Activated T-cell treated with anti-CD3 and anti-CD28 coated beads, Interleukin-2, amount 50 U/mL, for 48 hours (primary cell): Measurements from ENCODE around the gene C11orf98.
"Not testable (repeated sequence)": the region's sequence is repeated elsewhere in the genome, so short reads cannot be mapped to it uniquely, and the experiment has no call there.

Source experiments
- DNase-seq, 2 experiments: peaks; one replicate each; pipeline ENCODE4 v3.0.0-alpha.2; 2020

Gene C11orf98

DNA sequence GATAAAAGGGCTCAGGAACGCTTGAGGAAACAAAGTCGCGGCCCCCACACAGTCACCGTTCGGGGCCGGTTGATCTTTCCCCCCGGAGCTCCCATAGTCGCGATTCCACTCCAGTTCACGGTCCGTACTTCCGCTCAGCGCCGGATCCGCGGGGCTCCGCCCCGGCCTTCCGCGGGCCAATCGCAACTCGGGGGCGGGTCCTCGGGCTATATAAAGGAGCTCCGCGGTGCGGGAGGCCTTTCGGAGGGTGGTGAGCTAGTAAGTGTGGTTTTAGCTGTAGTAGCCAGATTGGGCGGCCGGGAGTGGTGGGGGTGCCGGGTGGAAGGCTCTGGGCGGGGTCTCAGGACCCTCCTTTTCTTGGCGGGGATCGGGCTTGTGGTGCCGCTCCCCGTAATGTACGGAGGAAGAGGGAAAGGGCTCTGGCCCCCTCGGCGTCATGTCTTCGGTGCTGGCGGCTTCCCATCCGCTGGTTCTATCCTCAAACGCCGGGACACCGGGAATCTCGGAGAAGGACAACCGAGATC is at the start of gene C11orf98, which contains the start of gene CSKMT:
Gene C11orf98 (minus strand): TSS at position 136 of the 524 bp plus-strand sequence. CDS start 41 bp downstream, at position 95.
Gene CSKMT (plus strand): TSS at position 238 of the 524 bp plus-strand sequence. CDS start 568 bp downstream, outside the sequence.
- DNase-seq = peak; percentile 99

DNA sequence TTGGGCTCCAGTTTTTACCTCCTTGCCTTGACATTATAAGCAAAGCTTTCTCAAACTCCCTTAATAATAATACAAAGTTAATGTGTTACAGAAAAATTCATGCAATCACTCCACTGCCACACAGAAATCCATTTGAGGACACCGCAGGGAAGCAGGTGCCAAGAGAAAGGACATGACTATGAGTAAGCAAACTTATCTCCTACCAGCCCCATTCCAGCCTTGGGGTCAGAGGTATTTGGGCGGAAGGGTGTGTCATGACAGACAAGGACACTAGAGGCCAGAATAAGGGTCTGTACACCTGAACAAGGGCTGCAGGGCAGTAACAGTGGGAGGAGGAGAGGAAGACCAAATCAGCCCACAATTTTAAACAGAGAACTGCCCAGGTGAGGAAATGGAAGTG is 48.3 kb upstream of the C11orf98 start:
- DNase-seq = no peak

DNA sequence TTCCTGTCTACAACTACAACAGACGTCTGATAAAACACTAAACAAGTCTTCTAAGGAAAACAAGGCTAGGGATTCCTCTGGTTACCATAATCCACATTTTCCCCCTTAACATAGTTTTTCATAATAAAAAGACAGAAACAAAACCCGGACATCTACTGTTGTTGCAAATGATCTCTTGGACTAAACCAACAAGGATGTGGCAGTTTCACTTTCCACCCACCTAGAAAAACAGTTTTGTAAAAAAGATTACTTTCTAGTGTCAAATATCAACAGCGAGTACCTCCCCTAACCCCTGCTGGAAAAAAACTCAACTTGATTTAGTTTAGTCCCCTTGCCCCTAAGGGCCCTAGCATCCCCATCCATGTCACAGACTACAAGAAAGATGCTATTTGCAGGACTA is 47.9 kb upstream of the C11orf98 start:
- no peak for DNase-seq

DNA sequence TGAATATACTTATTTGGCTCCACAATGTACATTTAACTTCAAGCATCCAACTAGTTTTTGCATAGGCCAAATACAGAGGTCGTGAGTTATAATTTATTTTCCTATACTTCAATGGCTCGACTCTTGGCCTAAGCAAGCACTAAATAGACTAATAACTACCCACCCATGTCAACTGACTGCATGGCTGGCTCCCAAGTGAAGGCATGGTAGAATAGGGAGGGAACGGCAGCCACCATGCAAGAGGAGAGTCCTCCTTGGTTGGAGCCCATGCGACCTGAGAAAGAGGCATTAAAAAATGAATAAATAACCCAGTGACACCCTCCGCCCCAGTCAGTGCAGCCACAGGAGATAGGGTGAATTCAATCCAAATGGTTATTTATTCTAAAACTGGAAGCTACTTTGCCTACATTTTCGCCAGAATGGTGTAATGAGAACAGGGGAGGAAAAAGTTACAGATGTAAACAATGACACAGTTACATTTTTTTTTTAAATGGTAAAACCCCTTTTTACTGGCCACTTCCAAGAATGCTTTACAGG is 47.3 kb upstream of the C11orf98 start:
- no peak for DNase-seq

DNA sequence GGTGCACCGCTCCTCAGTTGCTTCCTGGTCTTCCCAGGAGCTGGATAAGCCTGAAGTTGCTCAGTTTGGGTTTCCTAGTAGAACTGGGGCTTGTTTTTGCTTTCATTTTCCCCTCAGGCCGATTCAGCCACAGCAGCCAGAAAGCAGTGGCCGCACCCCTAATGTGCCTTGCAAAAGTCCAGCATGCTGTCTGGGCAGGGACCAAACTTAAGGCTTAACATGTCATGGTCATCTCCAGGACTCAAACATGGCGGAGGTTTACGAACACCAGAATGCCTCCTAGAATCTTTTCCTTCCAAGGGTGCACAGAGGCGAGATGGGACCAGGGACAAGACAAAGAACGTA is 45.0 kb upstream of the C11orf98 start:
- peak in 1 of 2 experiments; percentile 62 for DNase-seq

DNA sequence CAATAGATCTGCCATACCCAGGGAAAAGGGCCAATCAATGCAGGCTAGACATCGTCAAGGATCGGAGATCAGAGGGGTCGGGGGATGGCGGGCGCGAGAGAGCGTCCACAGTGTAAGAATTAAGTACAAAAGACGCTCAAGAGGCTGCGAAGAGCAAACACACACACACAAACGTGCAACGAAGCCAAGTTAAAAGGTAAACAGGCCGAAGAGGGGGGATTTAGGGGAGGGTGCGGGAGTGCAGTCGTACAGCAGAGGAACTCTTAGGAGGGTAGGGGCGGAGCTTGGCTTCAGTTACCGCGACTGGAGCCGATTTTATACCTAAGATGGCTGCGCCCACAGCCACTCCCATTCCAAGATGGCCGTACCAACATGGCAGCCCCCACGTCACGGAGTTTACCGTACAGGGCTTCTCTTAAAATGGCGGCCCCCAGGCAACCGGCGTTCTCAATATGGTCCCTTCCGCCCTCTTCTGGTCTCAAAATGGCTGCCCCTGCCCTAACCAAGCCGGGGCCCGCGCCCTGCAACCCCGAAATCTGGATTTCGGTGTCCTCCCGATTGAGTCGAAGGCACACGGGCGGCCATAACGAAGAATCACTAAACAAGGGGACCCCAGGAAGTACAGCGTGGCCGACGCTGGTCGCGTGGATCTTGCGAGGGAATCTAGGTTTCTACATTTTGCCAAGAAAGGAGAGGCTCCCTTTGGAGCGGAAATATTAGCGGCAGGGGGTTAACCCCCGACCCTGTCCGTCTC is 44.4 kb upstream of the C11orf98 start:
- peak; percentile 95 to 96 for DNase-seq

DNA sequence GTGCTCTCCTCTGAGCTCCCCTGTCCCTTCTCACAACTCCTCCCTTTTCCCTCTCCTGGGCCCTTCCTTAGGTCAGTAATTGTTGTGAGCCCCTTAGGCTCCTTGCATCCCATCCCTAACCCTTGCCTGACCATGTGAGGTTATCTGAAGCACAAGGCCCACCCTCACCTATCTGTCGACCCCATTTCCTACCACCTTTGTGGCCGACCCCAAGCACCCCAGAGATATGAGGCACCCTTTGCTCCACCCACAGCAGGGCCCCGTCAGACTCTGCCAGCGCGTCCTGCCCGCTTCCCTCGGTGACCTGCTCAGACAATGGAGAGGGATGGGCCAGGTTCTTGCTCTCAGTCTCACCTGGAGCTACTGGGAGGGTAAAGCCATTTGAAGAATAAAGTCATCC is 43.8 kb upstream of the C11orf98 start:
- DNase-seq = peak; percentile 68 to 69

DNA sequence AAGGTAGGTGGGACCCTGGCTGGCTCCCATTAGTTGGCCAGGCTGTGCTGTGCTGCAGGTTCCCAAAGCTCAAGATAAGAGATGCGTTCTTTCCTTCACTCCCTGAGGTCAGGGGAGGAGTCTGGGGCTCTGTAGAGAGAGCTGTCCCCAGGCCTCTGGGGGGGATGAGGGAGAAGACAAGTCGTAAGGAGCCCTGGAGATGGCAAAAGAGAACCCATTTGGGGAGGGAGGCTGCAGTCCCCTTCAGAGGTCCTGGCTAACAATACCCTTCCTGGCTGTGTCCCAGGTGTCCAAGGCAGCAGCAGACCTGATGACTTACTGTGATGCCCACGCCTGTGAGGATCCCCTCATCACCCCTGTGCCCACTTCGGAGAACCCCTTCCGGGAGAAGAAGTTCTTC is 43.4 kb upstream of the C11orf98 start:
- peak in 1 of 2 experiments; percentile 36 for DNase-seq

DNA sequence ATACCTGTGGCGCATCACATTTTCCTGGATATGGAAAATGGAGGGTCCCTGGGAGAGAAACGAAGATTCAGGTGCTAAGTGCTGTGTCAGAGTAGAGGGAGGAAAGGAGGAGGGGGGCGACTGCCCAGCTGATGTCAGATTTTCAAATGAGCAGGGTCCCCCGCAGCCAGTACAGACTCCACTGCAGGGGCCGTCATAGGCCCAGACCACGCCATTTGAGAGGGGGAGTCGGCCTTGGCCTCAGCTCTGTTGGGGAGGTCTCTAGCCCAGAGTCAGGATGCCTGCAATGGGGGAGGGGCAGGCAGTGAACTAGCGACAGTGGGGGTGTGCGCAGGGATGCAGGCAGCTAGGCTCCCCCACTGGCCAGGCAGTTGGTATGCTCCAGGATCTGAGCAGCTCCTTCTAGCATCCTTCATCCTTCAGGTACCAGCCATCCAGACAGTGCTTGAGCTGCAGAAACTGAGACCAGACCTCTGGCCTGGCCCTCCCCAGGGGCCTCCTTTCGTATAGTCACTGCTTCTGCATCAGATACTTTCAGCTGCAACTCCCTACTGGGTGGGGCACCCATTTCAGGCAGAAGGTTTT is 42.4 kb upstream of the C11orf98 start, which contains the start of the genes BSCL2 and GNG3:
Gene BSCL2 (minus strand): TSS at position 148 of the 585 bp plus-strand sequence. CDS start 229 bp downstream, outside the sequence.
Gene GNG3 (plus strand): TSS at position 400 of the 585 bp plus-strand sequence. CDS start 620 bp downstream, outside the sequence.
- no peak for DNase-seq

DNA sequence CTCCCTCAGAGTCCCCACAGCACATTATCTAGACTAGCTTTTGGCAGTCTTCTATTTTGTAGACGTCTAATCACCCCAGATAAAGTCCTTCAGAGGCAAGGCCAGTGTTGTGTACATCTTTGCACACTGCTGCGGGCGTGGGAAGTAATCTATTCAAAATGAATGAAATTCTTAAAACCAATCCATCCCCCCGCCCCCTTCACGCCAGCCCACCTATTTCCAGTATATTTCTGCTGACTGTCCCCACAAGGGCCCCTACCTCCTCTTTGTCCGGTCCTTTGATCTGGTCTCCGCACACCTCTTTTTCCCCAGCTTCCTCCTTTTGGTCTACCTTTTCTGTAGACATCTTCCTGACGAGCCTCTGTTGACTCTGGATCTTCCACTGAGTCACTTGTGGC is 41.8 kb upstream of the C11orf98 start:
- no peak for DNase-seq

DNA sequence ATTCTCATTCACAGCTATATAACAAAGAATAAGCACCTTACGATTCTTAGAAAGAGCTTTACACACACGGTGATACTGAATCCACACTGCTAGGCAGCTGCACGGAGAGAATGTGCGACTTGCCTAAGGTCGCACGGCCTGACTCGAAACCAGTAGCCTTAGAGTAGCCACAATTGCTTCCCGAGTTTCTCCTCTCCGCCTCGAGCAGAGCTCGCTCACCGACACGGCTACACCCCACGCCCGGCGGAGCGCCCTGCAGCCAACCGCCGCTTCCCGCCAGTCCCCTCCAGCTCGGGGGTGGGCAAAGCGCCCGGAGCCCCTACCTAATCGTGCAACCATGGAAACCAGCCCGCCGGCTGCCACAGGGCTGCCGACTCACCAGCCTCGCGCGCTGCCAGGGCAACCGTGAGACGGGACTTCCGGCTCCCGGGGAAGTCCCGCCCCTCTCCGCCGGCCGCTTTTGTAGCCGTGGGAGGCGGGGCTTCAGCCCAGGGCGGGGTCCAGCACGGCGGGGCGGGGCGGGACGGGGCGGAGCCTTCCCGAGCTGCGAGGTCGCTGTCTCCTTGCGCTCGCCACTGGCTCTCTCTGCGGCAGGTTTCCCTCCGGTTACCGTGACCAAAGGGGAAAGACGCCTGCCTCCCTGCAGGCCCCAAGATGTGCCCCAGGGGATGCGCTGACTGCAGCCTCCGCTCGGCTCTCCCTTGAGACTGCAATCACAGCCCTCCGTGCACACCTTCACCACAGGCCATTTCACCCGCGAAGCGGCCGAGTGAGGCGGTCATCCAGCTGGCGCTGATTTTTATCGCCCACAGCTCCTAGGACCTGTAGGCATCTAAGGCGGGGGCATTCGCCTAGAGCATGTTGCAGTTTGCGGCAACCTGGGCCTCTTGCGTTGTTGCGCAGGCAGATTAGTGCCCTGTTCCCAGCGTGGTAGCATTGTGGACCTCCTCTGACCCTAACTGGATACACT is 41.2 kb upstream of the C11orf98 start:
- peak; percentile 93 to 95 for DNase-seq

DNA sequence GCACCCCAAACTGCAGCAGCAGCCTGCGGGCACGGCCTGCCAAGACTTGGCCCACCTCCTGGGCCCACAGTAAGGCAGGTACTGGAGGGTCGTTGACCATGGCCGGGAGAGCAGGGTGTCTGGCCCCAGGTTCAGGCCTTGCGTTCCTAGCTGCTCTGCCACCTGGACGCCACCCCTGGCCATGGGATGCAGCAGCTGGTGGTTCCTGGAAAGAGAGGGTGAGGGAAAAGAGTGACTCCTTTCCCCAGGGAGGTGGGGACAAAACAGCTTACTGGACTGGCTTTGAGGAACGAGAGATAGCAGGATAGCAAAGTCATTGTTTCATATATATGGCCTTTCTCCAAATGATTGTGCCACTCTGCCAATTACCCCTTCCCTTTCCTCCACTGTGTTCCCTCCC is 40.4 kb upstream of the C11orf98 start:
- no peak for DNase-seq

DNA sequence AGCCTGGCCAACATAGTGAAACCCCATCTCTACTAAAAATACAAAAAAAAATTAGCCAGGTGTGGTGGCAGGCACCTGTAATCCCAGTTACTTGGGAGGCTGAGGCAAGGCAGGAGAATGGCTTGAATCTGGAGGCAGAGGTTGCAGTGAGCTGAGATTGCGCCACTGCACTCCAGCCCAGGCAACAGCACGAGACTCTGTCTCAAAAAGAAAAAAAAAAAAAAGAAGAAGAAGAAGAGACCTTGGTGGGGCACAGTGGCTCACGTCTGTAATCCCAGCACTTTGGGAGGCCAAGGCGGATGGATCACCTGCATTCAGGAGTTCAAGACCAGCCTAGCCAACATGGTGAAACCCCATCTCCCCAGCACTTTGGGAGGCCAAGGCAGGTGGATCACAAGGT is 38.9 kb upstream of the C11orf98 start:
- DNase-seq = not testable (repeated sequence)

DNA sequence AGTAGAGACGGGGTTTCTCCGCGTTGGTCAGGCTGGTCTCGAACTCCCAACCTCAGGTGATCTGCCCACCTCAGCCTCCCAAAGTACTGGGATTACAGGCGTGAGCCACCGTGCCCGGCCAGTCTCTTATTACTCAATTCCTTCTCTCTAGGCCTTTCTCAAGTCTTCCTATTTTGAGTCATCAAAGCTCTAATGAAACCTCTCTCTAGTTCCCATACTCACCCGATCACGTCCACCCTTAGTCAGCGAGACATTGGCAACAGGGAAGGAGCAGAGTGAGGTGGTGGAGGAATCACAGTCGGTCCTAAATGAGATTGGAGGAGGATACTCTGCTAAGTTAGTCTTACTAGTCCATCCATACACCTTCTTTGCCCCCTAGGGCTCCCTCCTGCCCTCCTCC is 37.2 kb upstream of the C11orf98 start:
- DNase-seq = no peak

DNA sequence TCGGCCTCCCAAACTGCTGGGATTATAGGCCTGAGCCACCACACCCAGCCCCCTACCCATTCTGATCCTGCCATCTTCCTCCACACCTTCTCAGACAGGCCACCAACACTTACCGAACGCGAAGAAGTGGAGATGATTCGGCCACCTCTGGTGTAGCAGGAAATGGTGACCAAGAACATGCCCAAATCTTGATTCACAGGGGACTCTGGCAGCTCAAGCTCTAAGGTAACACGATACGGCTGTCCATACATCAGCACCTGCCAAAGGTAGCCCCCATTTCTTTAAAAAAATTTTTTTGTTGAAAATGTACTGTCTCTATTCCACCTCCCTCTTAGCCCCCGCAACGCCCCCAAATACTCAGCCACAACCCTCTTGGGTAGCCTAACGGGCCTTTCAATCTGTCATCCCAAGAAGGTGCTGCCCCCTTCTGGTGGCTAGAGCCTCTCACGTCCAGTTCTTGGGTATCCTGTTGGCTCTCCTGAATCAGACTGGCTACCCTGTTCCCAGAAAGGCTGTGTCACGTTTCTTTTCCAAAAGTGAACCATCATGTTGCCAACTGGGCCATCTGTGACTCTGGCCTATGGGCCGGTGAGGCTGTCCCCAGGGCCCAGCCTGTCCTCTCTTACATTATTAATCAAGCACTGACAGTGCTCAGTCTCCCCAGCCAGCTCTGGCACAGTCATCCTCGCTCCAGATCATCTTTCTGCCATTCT is 29.6 kb upstream of the C11orf98 start:
- DNase-seq = peak; percentile 81 to 83

DNA sequence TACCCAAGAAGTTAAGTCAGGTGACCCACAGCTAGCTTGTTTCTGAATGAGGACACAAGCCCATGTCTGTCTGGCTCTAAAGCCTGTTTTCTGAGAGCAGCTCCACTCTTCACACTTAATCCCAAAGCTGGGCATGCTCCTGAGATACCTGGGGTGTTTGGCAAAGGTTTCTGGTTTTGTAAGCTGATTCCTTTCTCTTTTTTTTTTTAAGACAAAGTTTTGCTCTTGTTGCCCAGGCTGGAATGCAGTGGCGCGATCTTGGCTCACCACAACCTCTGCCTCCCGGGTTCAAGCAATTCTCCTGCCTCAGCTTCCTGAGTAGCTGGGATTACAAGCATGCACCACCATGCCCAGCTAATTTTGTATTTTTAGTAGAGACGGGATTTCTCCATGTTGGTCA is 28.6 kb upstream of the C11orf98 start:
- DNase-seq = not testable (repeated sequence)

DNA sequence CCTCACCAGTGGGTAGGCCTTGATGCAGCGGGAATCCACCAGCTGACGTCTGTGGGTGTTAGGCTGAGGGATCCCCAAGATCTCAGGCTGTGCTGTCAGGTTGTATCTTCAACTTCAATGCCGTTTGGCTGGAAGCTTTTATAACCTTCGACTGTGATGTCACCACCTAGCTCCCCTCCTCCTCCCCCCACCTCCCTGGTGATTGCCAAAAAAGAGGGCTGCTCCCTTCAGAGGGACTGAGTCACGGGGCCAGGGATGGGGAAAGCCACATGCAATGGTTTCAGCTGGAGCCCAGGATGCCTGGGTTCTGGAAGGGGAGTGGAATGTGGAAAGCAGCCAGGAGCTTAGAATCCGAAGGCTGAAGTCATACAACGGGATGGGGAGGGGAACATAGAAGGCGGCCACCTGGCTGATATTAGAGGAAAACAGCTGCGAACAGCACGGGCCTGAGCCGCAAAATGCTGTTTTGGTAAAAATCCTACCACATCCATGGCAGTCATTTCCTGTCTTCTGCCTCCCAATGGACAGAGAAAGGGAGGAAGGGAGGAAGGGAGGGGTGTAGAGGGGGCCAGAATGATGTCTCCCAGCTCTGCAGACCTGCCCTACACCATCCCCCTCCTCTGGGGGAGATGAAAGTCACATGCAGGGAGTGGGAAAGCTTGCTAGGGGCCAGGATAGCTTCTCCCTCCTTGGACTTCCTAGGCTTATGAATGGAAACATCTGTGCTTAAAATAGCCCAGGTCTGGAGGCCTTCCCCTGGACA is 24.6 kb upstream of the C11orf98 start, which contains the start of gene LRRN4CL:
Gene LRRN4CL (minus strand): TSS at position 110 of the 763 bp plus-strand sequence. CDS start 1,022 bp downstream, outside the sequence.
- DNase-seq = no peak

DNA sequence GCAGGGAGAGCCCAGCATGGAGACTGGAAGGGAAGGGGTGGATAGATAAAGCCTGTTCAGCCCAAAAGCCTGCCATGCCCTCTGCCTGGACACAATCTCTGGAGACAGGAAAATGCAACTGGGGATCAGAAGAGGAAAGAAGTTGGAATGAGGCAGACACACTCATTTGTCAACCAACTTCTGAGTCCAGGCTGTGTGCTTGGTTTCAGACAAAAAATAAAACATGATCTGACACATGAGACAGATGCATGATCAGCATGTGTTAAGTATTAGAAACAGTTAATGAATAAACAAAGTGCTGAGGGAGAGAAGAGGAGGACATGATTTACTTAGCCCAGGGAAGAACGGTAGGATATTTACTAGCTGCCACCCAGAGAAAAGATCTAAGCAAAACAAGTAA is 23.5 kb upstream of the C11orf98 start:
- no peak for DNase-seq

DNA sequence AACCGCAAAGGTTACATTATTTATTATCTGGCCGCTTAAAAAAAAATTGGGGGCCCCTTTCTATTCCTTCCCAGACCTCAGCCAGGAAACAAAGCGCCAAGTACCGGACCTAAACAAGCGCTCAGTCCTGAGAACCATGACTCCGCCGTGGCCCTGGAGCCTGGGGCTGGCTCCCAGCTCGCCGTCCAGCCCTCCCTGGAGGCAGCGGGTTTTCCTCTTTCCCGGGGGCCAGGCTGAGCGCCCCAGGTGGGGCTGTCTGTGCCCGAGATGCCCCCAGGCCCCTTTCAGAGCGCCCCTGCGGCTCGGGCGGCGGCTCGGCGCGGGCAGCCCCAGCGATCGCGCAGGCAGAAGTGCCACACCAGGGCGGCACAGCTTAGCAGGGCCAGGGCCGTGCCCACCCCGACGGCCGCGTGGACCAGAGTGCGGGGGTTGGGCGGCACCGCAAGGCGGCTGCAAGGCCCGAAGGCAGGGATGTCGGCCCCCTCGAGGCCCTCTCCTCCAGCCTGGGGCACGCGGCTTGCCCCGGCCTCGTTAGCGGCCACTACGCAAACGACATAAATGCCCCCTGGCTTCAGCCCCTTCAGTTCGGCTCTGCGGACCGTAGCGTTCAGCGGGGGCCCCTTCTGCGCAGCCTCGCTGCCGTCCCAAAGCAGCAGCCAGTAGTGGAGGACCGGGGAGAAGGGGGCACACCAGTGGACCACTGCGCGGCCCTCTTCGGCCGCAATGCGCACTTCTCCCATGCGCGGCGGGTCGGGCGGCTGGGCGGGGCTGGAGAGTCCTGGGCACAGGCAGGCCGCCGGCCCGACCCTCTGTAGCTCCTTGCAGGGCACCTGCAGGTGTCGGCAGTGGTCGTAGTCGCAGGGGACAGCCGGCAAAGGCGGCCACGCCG is 22.7 kb upstream of the C11orf98 start:
- DNase-seq = no peak

DNA sequence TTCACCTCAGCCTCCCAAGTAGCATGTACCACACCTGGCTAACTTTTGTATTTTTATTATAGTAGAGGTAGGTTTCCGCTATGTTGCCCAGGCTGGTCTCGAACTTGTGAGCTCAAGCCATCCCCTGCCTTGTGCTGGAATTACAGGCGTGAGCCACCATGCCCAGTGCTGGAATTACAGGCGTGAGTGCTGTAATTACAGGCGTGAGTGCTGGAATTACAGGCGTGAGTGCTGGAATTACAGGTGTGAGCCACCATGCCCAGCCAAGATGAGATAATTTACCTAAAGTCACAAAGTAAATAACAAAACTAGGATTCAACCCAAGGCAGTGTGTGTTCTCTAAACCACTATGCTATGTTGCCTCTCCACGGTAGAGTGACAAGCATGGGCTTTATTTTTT is 17.5 kb upstream of the C11orf98 start:
- no peak for DNase-seq
